CD4-positive, alpha-beta T cell (primary cell): ENCODE results near the gene DZIP3. TPM values are rescaled to one million over a fixed set of nuclear protein-coding genes. Genes with fewer than 3 reads are reported as not detected.

Experiments used
- ATAC-seq: fragments of 200-7000 bp; cut with Tn5 transposase; one replicate; pipeline ENCODE4 v1.10.0; 2022; ENCODE audit warnings: mild to moderate bottlenecking; ENCODE audit not compliant: poor library complexity
- CTCF ChIA-PET: fragments of 350-600 bp; sonication (Branson Sonifier 250); formaldehyde crosslinking; loops from one replicate; lab custom pipeline; 2021; ENCODE audit warnings: antibody characterized with exemption, inconsistent platforms; lab: Charles Lee
- POLR2A ChIA-PET: fragments of 350-600 bp; sonication (Branson Sonifier 250); formaldehyde crosslinking; loops from one replicate; lab custom pipeline; 2021; ENCODE audit warnings: antibody characterized with exemption, inconsistent platforms; lab: Charles Lee
- DNase-seq, 14 experiments: peaks; one replicate each; pipeline ENCODE4 v3.0.0-alpha.2; 2013 to 2020; ENCODE audit warnings: mixed read lengths in 2 of 14
- H3K27ac ChIP-seq, 2 donors: one replicate each; pipeline versions ENCODE4 v1.5.1 to v1.7.0; 2013; ENCODE audit warnings: low read length in 2 of 2, low read depth in 1 of 2, mild to moderate bottlenecking in 1 of 2
- H3K27me3 ChIP-seq, 2 experiments: 1 replicate in 1 of 2; 2 replicates in 1 of 2; pipeline versions ENCODE4 v1.6.1 to v1.7.0; 2013; ENCODE audit warnings: low read length in 2 of 2, control low read depth in 1 of 2, mild to moderate bottlenecking in 1 of 2, moderate library complexity in 1 of 2; ENCODE audit not compliant: insufficient read depth in 2 of 2, control insufficient read depth in 1 of 2
- H3K36me3 ChIP-seq: one replicate; pipeline ENCODE4 v1.6.1; 2013; ENCODE audit warnings: low read length, control low read depth; ENCODE audit not compliant: insufficient read depth
- H3K4me1 ChIP-seq: one replicate; pipeline ENCODE4 v1.6.1; 2013; ENCODE audit warnings: low read length, control low read depth; ENCODE audit not compliant: insufficient read depth
- H3K4me3 ChIP-seq: one replicate; pipeline ENCODE4 v1.5.1; 2013; ENCODE audit warnings: mild to moderate bottlenecking, low read length, moderate library complexity
- H3K9me3 ChIP-seq, 2 experiments: 1 replicate in 1 of 2; 2 replicates in 1 of 2; pipeline versions ENCODE4 v1.6.1 to v1.7.0; 2013; ENCODE audit warnings: low read length in 2 of 2, mild to moderate bottlenecking in 2 of 2, control low read depth in 1 of 2, moderate library complexity in 1 of 2; ENCODE audit not compliant: control insufficient read depth in 1 of 2, insufficient read depth in 1 of 2
- H3K27ac Mint-ChIP-seq: one replicate; pipeline ENCODE4 v1.8.0; 2020; ENCODE audit warnings: mixed read lengths
- H3K27me3 Mint-ChIP-seq: one replicate; pipeline ENCODE4 v1.8.0; 2021; ENCODE audit warnings: mixed read lengths
- H3K36me3 Mint-ChIP-seq: one replicate; pipeline ENCODE4 v1.8.0; 2021; ENCODE audit warnings: low read depth, mixed read lengths
- H3K4me1 Mint-ChIP-seq: one replicate; pipeline ENCODE4 v1.8.0; 2021; ENCODE audit warnings: low read depth, mixed read lengths
- H3K4me3 Mint-ChIP-seq: one replicate; pipeline ENCODE4 v1.8.0; 2020; ENCODE audit warnings: mild to moderate bottlenecking, mixed read lengths
- H3K9me3 Mint-ChIP-seq: one replicate; pipeline ENCODE4 v1.8.0; 2020; ENCODE audit warnings: mixed read lengths
- intact Hi-C, 2 experiments: fragments of 100-400 bp; cut with DNase I in 1 of 2; cut with micrococcal nuclease in 1 of 2; formaldehyde crosslinking; loops; one replicate each; pipeline versions ENCODE4 v1.15.1 to v1.9.0; 2023 to 2025; cut with DNase I, micrococcal nuclease
- total RNA-seq, 174 experiments: library from RNA in 2 of 174; stranded (reverse) in 2 of 174; gene quantifications; one replicate each; pipeline ENCODE4 v1.2.3 and lab custom pipeline; 2021 to 2026
- TF ChIP-seq, protein P1 (sequence below): fragments of 200-600 bp; IDR thresholded peaks from one replicate; pipeline ENCODE4 v1.8.0; 2022; ENCODE audit warnings: antibody characterized with exemption, mild to moderate bottlenecking

Gene DZIP3
- total RNA-seq, 2 experiments from 2014 or later: 12.2 to 14.5 TPM

- Mint-ChIP-seq H3K27ac (no peak overlapping the region), H3K9me3 (no peaks in the 10 kb centered on the region), H3K4me3 (no peak overlapping the region), H3K36me3 (no peaks in the 10 kb centered on the region), H3K4me1 (peaks cover 5% of the 10 kb centered on the region), H3K27me3 (no peaks in the 10 kb centered on the region)
- intact Hi-C loops: no loop called here
- H3K4me1 ChIP-seq: no peaks in the 10 kb centered on the region
- H3K27ac ChIP-seq: no peak overlapping the region
- H3K4me3 ChIP-seq: no peak overlapping the region
- CTCF ChIA-PET: no interaction called here
- DNase-seq (no peak), ATAC-seq (no peak)
- POLR2A ChIA-PET: no interaction called here
- no peaks in the 10 kb centered on the region for H3K9me3 ChIP-seq
- H3K36me3 ChIP-seq: no peaks in the 10 kb centered on the region
- no peaks in the 10 kb centered on the region for H3K27me3 ChIP-seq
- TF ChIP-seq, protein P1, sequence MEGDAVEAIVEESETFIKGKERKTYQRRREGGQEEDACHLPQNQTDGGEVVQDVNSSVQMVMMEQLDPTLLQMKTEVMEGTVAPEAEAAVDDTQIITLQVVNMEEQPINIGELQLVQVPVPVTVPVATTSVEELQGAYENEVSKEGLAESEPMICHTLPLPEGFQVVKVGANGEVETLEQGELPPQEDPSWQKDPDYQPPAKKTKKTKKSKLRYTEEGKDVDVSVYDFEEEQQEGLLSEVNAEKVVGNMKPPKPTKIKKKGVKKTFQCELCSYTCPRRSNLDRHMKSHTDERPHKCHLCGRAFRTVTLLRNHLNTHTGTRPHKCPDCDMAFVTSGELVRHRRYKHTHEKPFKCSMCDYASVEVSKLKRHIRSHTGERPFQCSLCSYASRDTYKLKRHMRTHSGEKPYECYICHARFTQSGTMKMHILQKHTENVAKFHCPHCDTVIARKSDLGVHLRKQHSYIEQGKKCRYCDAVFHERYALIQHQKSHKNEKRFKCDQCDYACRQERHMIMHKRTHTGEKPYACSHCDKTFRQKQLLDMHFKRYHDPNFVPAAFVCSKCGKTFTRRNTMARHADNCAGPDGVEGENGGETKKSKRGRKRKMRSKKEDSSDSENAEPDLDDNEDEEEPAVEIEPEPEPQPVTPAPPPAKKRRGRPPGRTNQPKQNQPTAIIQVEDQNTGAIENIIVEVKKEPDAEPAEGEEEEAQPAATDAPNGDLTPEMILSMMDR: no peak
Measured at GRCh38 chr3:108548304-108548703, 41.2 kb upstream of the DZIP3 start.

DNA sequence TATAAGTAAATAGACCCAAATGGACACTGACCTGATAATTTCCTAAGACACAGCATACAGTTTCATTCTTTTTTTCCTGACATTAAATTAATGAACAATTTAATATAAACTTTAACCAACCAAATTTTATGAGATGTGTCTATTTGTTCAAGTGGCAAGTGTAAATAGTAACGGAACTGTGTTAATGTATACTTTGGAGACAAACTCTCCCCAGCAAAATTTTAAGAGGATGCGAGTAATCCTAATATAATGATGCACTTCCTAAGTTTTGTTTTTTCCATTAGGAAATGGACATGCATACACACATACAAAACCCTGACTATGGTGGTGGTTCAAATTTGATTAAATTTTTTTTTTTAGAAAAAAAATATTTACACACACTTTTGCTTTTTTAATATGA lies 40.6 kb upstream of the DZIP3 start:
- no peaks in the 10 kb centered on the region for H3K36me3 ChIP-seq
- CTCF ChIA-PET: no interaction called here
- Mint-ChIP-seq H3K4me1 (peaks cover 5% of the 10 kb centered on the region), H3K36me3 (no peaks in the 10 kb centered on the region), H3K27ac (no peak overlapping the region), H3K4me3 (no peak overlapping the region), H3K9me3 (no peaks in the 10 kb centered on the region), H3K27me3 (no peaks in the 10 kb centered on the region)
- DNase-seq: no peak
- POLR2A ChIA-PET: no interaction called here
- TF ChIP-seq, protein P1: no peak
- no peaks in the 10 kb centered on the region for H3K9me3 ChIP-seq
- H3K4me1 ChIP-seq: no peaks in the 10 kb centered on the region
- no peak for ATAC-seq
- intact Hi-C loops: no loop called here
- no peak overlapping the region for H3K27ac ChIP-seq
- no peak overlapping the region for H3K4me3 ChIP-seq
- H3K27me3 ChIP-seq: no peaks in the 10 kb centered on the region

GRCh38 chr3:108552267-108553159 lies 37.0 kb upstream of the DZIP3 start:
- Histone ChIP-seq H3K9me3 (no peaks in the 10 kb centered on the region), H3K4me3 (no peak overlapping the region), H3K27me3 (no peaks in the 10 kb centered on the region), H3K4me1 (no peaks in the 10 kb centered on the region), H3K36me3 (no peaks in the 10 kb centered on the region), H3K27ac (no peak overlapping the region)
- no peaks in the 10 kb centered on the region for H3K9me3 Mint-ChIP-seq
- H3K4me1 Mint-ChIP-seq: no peaks in the 10 kb centered on the region
- no peak overlapping the region for H3K4me3 Mint-ChIP-seq
- no peak overlapping the region for H3K27ac Mint-ChIP-seq
- ChIA-PET POLR2A (interaction anchor here (1.1 to 1.4 kb wide), 2 partner anchors 37 kb away, joined by 3 to 4 read pairs; partner anchors contain the start of genes CIP2A and DZIP3), CTCF (interaction anchor here (0.7 to 2.6 kb wide), 6 partner anchors 38 to 875 kb away, joined by 3 to 16 read pairs (median 4); no protein-coding TSS in a partner anchor)
- intact Hi-C loops: loop anchor here (1.0 to 10.0 kb wide), 6 partner anchors 63 to 1316 kb away; no protein-coding TSS in a partner anchor
- TF ChIP-seq, protein P1: peak; percentile 62
- DNase-seq (peak in 4 of 14 experiments; percentile 9 to 68 (median 62)), ATAC-seq (no peak)
- H3K36me3 Mint-ChIP-seq: no peaks in the 10 kb centered on the region
- H3K27me3 Mint-ChIP-seq: no peaks in the 10 kb centered on the region
